ENCODE results near the gene MARCHF2. TPM values are rescaled to one million over a fixed set of nuclear protein-coding genes. Genes with fewer than 3 reads are reported as not detected.

The MARCHF2 gene, protein sequence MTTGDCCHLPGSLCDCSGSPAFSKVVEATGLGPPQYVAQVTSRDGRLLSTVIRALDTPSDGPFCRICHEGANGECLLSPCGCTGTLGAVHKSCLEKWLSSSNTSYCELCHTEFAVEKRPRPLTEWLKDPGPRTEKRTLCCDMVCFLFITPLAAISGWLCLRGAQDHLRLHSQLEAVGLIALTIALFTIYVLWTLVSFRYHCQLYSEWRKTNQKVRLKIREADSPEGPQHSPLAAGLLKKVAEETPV
- total RNA-seq = 45.9 and 46.8 TPM in 2 replicates

DNA sequence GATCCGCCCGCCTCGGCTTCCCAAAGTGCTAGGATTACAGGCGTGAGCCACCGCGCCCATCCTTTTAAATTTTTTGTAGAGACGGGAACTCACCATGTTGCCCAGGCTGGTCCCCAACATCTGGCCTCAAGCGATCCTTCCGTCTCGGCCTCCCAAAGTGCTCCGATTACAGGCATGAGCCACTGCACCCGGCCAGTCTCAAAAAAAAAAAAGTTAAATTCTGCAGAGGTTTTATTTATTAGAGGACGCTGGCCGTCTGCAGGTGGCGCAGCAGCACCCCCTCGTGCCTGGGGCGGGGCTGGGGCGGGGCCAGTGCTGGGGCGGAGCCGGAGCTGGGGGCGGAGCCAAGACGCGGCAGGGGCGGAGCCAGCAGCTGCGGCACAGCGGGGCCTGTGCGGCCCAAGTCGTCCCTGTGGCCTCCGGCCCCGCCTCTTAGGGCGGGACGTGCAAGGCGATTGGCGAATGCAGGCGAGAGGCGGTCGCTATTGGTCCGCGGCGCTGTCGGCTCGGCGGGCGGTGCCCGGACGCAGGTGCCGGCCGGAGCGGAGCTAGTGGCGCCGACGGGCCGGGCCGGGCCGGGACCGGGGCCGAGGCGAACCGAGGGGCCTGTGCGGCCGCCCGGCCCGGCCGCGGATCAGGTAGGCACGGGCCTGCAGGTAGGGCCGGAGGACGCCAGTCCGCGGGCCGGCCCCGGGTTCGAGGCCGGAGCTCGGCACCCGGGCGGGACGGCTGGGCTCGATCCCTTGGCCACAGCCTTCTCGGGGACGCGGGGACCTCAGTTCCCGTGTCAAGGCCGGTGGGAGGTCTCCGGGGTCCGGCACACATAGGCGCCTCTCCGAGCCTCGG, at the start of gene MARCHF2:
Gene MARCHF2 (plus strand): TSS at position 523 of the 846 bp plus-strand sequence. CDS start 8,536 bp downstream, outside the sequence.

DNA sequence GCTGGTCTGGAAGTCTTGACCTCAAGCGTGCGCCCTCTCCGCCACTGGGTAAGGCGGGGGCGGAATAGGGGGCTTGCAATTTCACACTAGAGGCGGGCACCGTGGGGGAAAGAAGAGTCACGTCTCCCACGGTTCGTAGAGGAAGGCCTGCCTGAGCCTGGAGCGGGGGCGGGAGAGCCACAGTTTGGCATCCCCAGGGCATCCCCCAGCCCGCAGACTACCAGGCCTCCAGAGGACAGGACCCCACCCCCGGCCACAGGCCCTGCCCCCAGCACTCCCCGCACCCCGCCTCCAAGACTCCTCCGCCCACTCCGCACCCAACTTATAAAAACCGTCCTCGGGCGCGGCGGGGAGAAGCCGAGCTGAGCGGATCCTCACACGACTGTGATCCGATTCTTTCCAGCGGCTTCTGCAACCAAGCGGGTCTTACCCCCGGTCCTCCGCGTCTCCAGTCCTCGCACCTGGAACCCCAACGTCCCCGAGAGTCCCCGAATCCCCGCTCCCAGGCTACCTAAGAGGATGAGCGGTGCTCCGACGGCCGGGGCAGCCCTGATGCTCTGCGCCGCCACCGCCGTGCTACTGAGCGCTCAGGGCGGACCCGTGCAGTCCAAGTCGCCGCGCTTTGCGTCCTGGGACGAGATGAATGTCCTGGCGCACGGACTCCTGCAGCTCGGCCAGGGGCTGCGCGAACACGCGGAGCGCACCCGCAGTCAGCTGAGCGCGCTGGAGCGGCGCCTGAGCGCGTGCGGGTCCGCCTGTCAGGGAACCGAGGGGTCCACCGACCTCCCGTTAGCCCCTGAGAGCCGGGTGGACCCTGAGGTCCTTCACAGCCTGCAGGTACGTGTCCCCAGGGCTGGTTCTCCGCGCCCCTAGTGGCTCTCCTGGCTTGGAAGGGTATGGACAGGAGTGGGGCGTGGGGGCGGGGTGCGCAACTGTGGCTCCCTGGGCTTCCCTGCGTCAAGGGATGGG, 49.0 kb upstream of the MARCHF2 start, which contains the start of gene ANGPTL4:
Gene ANGPTL4 (plus strand): TSS at position 353 of the 969 bp plus-strand sequence. CDS start 167 bp downstream, at position 520.

DNA sequence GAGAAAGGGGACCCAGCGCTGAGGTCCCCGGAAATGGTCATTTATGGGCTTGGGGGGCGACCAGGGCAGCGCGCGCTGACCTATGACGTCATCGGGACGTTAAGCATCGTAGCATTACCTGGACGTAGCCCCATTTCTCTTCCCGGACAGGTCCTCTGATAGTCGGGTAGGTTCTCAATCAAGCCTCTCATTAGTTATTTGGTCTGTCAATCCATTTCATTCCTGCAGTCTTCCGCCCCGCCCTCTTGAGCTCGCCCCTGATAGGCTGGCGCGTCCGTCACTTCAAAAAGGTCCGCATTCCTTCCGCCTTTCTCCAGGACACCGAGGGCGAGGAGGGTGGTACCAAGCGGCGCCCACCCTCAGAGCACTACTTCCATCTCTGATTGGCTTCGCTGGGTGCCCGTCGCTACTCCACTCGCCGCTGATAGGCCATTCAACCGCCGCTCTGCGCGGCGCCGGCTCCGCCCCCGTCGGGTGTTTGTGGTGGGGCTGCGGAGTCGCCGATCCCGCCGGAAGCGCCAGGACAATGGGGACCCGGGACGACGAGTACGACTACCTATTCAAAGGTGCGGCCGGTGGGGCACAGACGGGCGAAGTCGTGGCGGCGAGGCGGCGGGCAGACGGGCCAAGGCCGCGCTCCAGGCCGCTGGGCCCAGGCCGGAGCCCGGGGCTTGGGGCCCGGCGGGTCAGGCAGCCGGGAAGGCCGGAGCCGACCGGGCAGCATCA, 23.1 kb upstream of the MARCHF2 start, which contains the start of gene RAB11B:
Gene RAB11B (plus strand): TSS at position 470 of the 726 bp plus-strand sequence. CDS start 57 bp downstream, at position 527.

GRCh38 chr19:8444677-8445487, 31.8 kb downstream of the MARCHF2 start, which contains the start of gene HNRNPM:
HNRNPM (plus strand) TSS chr19:8444975; CDS start chr19:8444999, 24 bp downstream.

Small RNA genes within 50 kb of the gene (small RNA-seq; reads per million reads assigned to genes)
- gene MIR4999 = not detected

Other genes starting within 250 kb of the MARCHF2 start
- 20.6 and 28.9 TPM in 2 replicates for gene CERS4, start 203.9 kb upstream of the MARCHF2 start, total RNA-seq
- 18.6 and 25.6 TPM in 2 replicates for gene CD320, start 104.9 kb upstream of the MARCHF2 start, total RNA-seq
- gene NDUFA7, start 91.9 kb upstream of the MARCHF2 start, total RNA-seq = 14.9 and 18.0 TPM in 2 replicates
- 99.4 and 123 TPM in 2 replicates for gene RPS28, start 91.8 kb upstream of the MARCHF2 start, total RNA-seq
- 0.11 and 0.26 TPM in 2 replicates for gene KANK3, start 70.0 kb upstream of the MARCHF2 start, total RNA-seq
- gene ANGPTL4, start 49.1 kb upstream of the MARCHF2 start, total RNA-seq = 10.3 and 15.3 TPM in 2 replicates
- gene RAB11B, start 22.9 kb upstream of the MARCHF2 start, total RNA-seq = 18.0 and 20.3 TPM in 2 replicates
- gene HNRNPM, start 31.7 kb downstream of the MARCHF2 start, total RNA-seq = 48.4 and 51.6 TPM in 2 replicates
- under 0.01 TPM in 1 of 2 replicates, not detected in the other for gene PRAM1, start 89.3 kb downstream of the MARCHF2 start, total RNA-seq
- 3.7 and 6.4 TPM in 2 replicates for gene ZNF414, start 100.9 kb downstream of the MARCHF2 start, total RNA-seq
- gene MYO1F, start 164.1 kb downstream of the MARCHF2 start, total RNA-seq = 0.22 and 0.26 TPM in 2 replicates
- 21.4 and 27.2 TPM in 2 replicates for gene ADAMTS10, start 197.4 kb downstream of the MARCHF2 start, total RNA-seq
- gene NFILZ, start 217.3 kb downstream of the MARCHF2 start, total RNA-seq = not detected in 2 replicates